ENCODE results near the gene TAF4.

The TAF4 gene

GRCh38 chr20:62031462-62032092 is 34.1 kb downstream of the TAF4 start:
- H3K4me3 ChIP-seq (ENCODE audit: low read length): no peak overlapping the region
- H3K9me3 ChIP-seq (ENCODE audit: insufficient read depth, low read depth, low read length): no peaks in the 10 kb centered on the region
- no peaks in the 10 kb centered on the region for H3K36me3 ChIP-seq (ENCODE audit: insufficient read depth, low read depth, low read length)
- no peak overlapping the region for H3K27ac ChIP-seq (ENCODE audit: low read length)
- 0 out of 2 replicates have a peak overlapping the region, but pooled peaks have one; percentile 10 for H3K9ac ChIP-seq (ENCODE audit: low read depth, low read length)
- peaks cover 16% of the 10 kb centered on the region; the same call in 1 of the 2 replicates for H3K4me1 ChIP-seq (ENCODE audit: insufficient read depth, low read length)
- no peaks in the 10 kb centered on the region for H3K27me3 ChIP-seq (ENCODE audit: insufficient read depth, low read length)

DNA sequence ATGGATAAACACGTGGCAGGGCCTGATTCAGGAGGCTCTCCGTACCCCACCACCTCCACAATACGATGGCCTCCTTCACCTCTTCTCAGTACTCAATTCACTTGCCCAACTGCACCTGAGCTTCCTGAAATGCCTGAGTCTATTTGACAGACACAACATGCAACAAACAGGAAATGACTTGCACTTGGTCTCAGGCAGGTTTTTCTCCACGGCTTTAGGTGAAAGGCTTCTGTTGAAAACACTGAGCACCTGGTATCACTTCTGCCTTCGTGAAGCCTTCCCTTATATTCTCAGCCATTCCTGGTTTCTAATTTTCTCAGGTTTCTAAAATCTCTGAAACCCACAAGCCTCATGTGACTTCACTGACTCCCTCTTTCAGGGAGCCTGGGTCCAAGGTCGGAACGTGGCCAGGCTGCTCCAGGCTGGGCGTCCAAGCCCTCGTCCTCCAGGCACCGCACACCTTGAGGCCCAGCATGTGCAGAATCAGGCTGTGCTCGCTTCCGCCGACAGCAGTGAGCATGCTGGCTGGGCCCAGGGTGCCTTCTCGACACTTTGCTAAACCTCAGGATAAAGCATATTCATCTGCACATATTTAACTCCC is 34.7 kb downstream of the TAF4 start:
- Histone ChIP-seq H3K4me1 (ENCODE audit: insufficient read depth, low read length) (peaks cover 16% of the 10 kb centered on the region; the same call in 1 of the 2 replicates), H3K36me3 (ENCODE audit: insufficient read depth, low read depth, low read length) (no peaks in the 10 kb centered on the region), H3K9ac (ENCODE audit: low read depth, low read length) (no peak overlapping the region), H3K27ac (ENCODE audit: low read length) (no peak overlapping the region), H3K9me3 (ENCODE audit: insufficient read depth, low read depth, low read length) (no peaks in the 10 kb centered on the region), H3K27me3 (ENCODE audit: insufficient read depth, low read length) (no peaks in the 10 kb centered on the region), H3K4me3 (ENCODE audit: low read length) (no peak overlapping the region)

GRCh38 chr20:62030357-62030756 is 35.3 kb downstream of the TAF4 start:
- Histone ChIP-seq H3K36me3 (ENCODE audit: insufficient read depth, low read depth, low read length) (no peaks in the 10 kb centered on the region), H3K9me3 (ENCODE audit: insufficient read depth, low read depth, low read length) (no peaks in the 10 kb centered on the region), H3K27me3 (ENCODE audit: insufficient read depth, low read length) (no peaks in the 10 kb centered on the region), H3K4me1 (ENCODE audit: insufficient read depth, low read length) (peaks cover 16% of the 10 kb centered on the region; the same call in 1 of the 2 replicates), H3K9ac (ENCODE audit: low read depth, low read length) (no peak overlapping the region), H3K4me3 (ENCODE audit: low read length) (no peak overlapping the region), H3K27ac (ENCODE audit: low read length) (no peak overlapping the region)

DNA sequence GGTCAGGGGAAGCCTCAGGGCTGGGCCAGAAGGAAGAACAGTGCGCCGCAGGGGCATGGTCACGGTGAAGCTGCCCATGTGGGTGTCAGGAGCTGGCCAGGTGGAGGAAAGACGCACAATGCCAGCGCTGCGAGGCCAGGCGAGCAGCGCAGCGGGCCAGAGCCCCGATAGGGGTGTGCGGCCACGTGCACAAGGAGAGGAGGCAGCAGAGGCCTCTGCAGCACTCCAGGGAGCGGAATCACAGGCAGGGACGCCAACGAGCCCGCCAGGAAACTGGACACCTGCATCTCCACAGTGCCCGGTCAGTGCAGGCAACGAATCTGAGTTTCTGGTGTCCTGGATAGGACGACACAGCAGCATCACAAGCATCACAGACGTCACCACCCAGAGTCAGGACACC is 35.7 kb downstream of the TAF4 start:
- Histone ChIP-seq H3K4me3 (ENCODE audit: low read length) (no peak overlapping the region), H3K9me3 (ENCODE audit: insufficient read depth, low read depth, low read length) (no peaks in the 10 kb centered on the region), H3K27ac (ENCODE audit: low read length) (no peak overlapping the region), H3K9ac (ENCODE audit: low read depth, low read length) (no peak overlapping the region), H3K27me3 (ENCODE audit: insufficient read depth, low read length) (no peaks in the 10 kb centered on the region), H3K4me1 (ENCODE audit: insufficient read depth, low read length) (peaks cover 16% of the 10 kb centered on the region; the same call in 1 of the 2 replicates), H3K36me3 (ENCODE audit: insufficient read depth, low read depth, low read length) (no peaks in the 10 kb centered on the region)

DNA sequence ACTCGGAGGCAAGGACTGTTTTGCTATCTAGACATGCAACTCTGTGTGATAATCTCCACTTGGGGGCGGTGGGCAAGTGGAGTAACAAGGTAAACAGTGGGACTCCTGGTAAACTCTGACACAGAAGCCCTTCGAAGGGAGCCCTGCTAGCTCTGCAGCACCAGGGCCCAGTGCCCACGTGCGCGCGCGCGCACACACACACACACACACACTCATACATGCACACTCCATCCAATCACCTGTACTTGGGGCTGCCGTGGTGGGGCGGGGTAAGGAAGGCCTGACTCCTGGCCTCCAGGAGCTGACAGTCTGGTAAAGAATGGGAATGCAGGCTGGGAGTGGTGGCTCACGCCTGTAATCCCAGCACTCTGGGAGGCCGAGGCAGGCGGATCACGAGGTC is 36.4 kb downstream of the TAF4 start:
- Histone ChIP-seq H3K9me3 (ENCODE audit: insufficient read depth, low read depth, low read length) (no peaks in the 10 kb centered on the region), H3K27me3 (ENCODE audit: insufficient read depth, low read length) (no peaks in the 10 kb centered on the region), H3K27ac (ENCODE audit: low read length) (no peak overlapping the region), H3K4me3 (ENCODE audit: low read length) (no peak overlapping the region), H3K9ac (ENCODE audit: low read depth, low read length) (no peak overlapping the region), H3K4me1 (ENCODE audit: insufficient read depth, low read length) (peaks cover 16% of the 10 kb centered on the region; the same call in 1 of the 2 replicates), H3K36me3 (ENCODE audit: insufficient read depth, low read depth, low read length) (no peaks in the 10 kb centered on the region)

DNA sequence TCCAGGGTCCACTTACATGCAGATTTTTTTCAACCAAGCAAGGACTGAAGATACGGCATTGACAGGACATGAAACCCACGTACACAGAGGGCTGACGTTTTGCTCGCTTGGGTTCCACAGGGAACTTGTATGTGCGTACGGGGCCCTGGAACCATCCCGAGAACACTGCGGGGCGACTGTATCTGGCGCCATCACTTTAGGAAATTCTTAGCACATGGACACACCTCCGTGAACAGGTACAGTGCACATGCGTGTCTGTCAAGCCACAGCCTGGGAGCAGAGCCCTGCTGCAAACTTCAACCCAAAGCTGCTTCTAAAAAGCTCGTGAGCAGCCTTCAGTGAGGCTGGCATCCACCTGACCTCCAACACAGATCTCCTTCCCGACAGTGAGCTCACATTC is 37.3 kb downstream of the TAF4 start:
- Histone ChIP-seq H3K36me3 (ENCODE audit: insufficient read depth, low read depth, low read length) (no peaks in the 10 kb centered on the region), H3K4me1 (ENCODE audit: insufficient read depth, low read length) (peaks cover 16% of the 10 kb centered on the region; the same call in 1 of the 2 replicates), H3K9me3 (ENCODE audit: insufficient read depth, low read depth, low read length) (no peaks in the 10 kb centered on the region), H3K27me3 (ENCODE audit: insufficient read depth, low read length) (no peaks in the 10 kb centered on the region), H3K4me3 (ENCODE audit: low read length) (no peak overlapping the region), H3K27ac (ENCODE audit: low read length) (no peak overlapping the region), H3K9ac (ENCODE audit: low read depth, low read length) (no peak overlapping the region)

DNA sequence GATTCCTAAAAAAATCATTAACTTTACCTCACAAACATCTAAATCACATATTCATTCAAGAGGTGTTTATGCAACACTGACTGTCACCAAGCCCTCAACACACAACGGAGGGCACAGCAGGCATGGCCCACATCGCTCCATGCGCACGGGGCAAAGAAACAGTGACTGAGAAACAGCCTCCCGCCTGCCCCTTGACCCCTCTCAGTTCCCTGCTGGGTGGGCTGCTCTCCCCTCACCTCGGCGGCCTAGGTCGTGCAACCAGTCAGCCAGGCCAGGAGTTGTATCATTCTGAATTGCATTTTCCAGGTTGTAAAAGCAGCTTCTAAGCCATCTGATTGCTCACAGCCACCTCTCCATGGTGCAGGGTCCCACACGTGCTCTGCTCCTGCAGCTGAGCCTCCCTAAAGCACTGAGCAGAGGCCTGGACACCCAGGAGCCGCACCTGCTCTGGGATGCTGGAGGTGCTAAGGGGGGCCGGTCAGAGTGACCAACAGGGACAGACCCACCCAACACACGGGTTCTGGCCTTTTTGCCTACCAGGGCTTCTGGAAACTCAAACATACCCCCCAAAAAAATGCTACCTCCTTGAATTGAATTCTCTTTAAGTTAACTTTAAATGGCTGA is 37.9 kb downstream of the TAF4 start:
- Histone ChIP-seq H3K4me1 (ENCODE audit: insufficient read depth, low read length) (peaks cover 16% of the 10 kb centered on the region; the same call in 1 of the 2 replicates), H3K27me3 (ENCODE audit: insufficient read depth, low read length) (no peaks in the 10 kb centered on the region), H3K4me3 (ENCODE audit: low read length) (no peak overlapping the region), H3K36me3 (ENCODE audit: insufficient read depth, low read depth, low read length) (no peaks in the 10 kb centered on the region), H3K9ac (ENCODE audit: low read depth, low read length) (no peak overlapping the region), H3K9me3 (ENCODE audit: insufficient read depth, low read depth, low read length) (no peaks in the 10 kb centered on the region), H3K27ac (ENCODE audit: low read length) (no peak overlapping the region)

GRCh38 chr20:62027116-62027515 is 38.6 kb downstream of the TAF4 start:
- Histone ChIP-seq H3K27me3 (ENCODE audit: insufficient read depth, low read length) (no peaks in the 10 kb centered on the region), H3K4me3 (ENCODE audit: low read length) (no peak overlapping the region), H3K4me1 (ENCODE audit: insufficient read depth, low read length) (peaks cover 18% of the 10 kb centered on the region; the same call in 1 of the 2 replicates), H3K9ac (ENCODE audit: low read depth, low read length) (no peak overlapping the region), H3K36me3 (ENCODE audit: insufficient read depth, low read depth, low read length) (no peaks in the 10 kb centered on the region), H3K9me3 (ENCODE audit: insufficient read depth, low read depth, low read length) (no peaks in the 10 kb centered on the region), H3K27ac (ENCODE audit: low read length) (no peak overlapping the region)

- H3K4me3 ChIP-seq (ENCODE audit: low read length): no peak overlapping the region
- peaks cover 19% of the 10 kb centered on the region; the same call in 1 of the 2 replicates for H3K4me1 ChIP-seq (ENCODE audit: insufficient read depth, low read length)
- H3K36me3 ChIP-seq (ENCODE audit: insufficient read depth, low read depth, low read length): no peaks in the 10 kb centered on the region
- H3K27ac ChIP-seq (ENCODE audit: low read length): no peak overlapping the region
- H3K27me3 ChIP-seq (ENCODE audit: insufficient read depth, low read length): no peaks in the 10 kb centered on the region
- no peaks in the 10 kb centered on the region for H3K9me3 ChIP-seq (ENCODE audit: insufficient read depth, low read depth, low read length)
- peak overlapping the region; percentile 21; the same call in 1 of the 2 replicates for H3K9ac ChIP-seq (ENCODE audit: low read depth, low read length)
Observed at GRCh38 chr20:62026564-62026856, 39.2 kb downstream of the TAF4 start.

GRCh38 chr20:62025832-62026563 is 39.7 kb downstream of the TAF4 start:
- H3K4me1 ChIP-seq (ENCODE audit: insufficient read depth, low read length): peaks cover 19% of the 10 kb centered on the region; the same call in 1 of the 2 replicates
- H3K4me3 ChIP-seq (ENCODE audit: low read length): no peak overlapping the region
- H3K27ac ChIP-seq (ENCODE audit: low read length): no peak overlapping the region
- H3K27me3 ChIP-seq (ENCODE audit: insufficient read depth, low read length): no peaks in the 10 kb centered on the region
- H3K36me3 ChIP-seq (ENCODE audit: insufficient read depth, low read depth, low read length): no peaks in the 10 kb centered on the region
- peak overlapping the region; percentile 21; the same call in 1 of the 2 replicates for H3K9ac ChIP-seq (ENCODE audit: low read depth, low read length)
- H3K9me3 ChIP-seq (ENCODE audit: insufficient read depth, low read depth, low read length): no peaks in the 10 kb centered on the region

DNA sequence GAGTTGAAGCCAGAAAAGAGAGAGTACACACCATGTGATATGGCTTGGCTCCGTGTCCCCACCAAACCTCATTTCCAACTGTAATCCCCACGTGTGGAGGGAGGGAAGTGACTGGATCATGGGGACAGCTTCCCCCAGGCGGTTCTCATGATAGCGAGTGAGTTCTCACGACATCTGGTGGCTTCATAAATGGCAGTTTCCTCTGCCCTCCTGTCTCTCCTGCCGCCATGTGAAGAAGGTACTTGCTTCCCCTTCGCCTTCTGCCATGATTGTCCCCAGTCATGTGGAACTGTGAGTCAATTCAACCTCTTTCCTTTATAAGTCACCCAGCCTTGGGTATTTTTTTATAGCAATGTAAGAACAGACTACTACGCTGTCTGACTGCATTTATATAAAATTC is 40.3 kb downstream of the TAF4 start:
- H3K9ac ChIP-seq (ENCODE audit: low read depth, low read length): no peak overlapping the region; the same call in 1 of the 2 replicates
- H3K4me1 ChIP-seq (ENCODE audit: insufficient read depth, low read length): peaks cover 19% of the 10 kb centered on the region; the same call in 1 of the 2 replicates
- no peak overlapping the region for H3K4me3 ChIP-seq (ENCODE audit: low read length)
- H3K9me3 ChIP-seq (ENCODE audit: insufficient read depth, low read depth, low read length): no peaks in the 10 kb centered on the region
- no peaks in the 10 kb centered on the region for H3K36me3 ChIP-seq (ENCODE audit: insufficient read depth, low read depth, low read length)
- no peaks in the 10 kb centered on the region for H3K27me3 ChIP-seq (ENCODE audit: insufficient read depth, low read length)
- H3K27ac ChIP-seq (ENCODE audit: low read length): no peak overlapping the region

Measured in iPS-20b (cell line).